Stimulated activated CD4-positive, alpha-beta T cell treated with anti-CD3 and anti-CD28 coated beads, Interleukin-4, amount 100 ng/mL, for 4 hours (primary cell): ENCODE data around the gene ERI2.
A peak's percentile ranks its signal among the peaks of the same experiment; 100 is the strongest.

Experiments used
- DNase-seq, 2 experiments: peaks; one replicate each; pipeline ENCODE4 v3.0.0-alpha.2; 2020

ERI2 gene

GRCh38 chr16:20806168-20807050, at the start of gene ERI2, which contains the start of gene REXO5:
Gene ERI2, minus strand, starts transcription at chr16:20806472. Its CDS starts 42 bp downstream, at chr16:20806430.
Gene REXO5, plus strand, starts transcription at chr16:20806527. Its CDS starts 427 bp downstream, at chr16:20806954.
- peak; percentile 65 to 69 for DNase-seq

- no peak for DNase-seq
Observed at GRCh38 chr16:20854963-20855362, 48.7 kb upstream of the ERI2 start.

GRCh38 chr16:20853981-20854620, 47.8 kb upstream of the ERI2 start:
- no peak for DNase-seq

- DNase-seq, result no peak
Observed at GRCh38 chr16:20853143-20853542, 46.9 kb upstream of the ERI2 start.

- no peak for DNase-seq
Observed at GRCh38 chr16:20851601-20852000, 45.3 kb upstream of the ERI2 start.

GRCh38 chr16:20850981-20851380, 44.7 kb upstream of the ERI2 start:
- no peak for DNase-seq

- DNase-seq, result peak; percentile 53 to 62
Observed at GRCh38 chr16:20849589-20850390, 43.5 kb upstream of the ERI2 start.

GRCh38 chr16:20847550-20847949, 41.3 kb upstream of the ERI2 start:
- DNase-seq, result no peak

GRCh38 chr16:20846551-20846950, 40.3 kb upstream of the ERI2 start:
- no peak for DNase-seq

GRCh38 chr16:20846030-20846429, 39.8 kb upstream of the ERI2 start:
- no peak for DNase-seq

GRCh38 chr16:20844588-20844987, 38.3 kb upstream of the ERI2 start:
- DNase-seq, result no peak

GRCh38 chr16:20844054-20844453, 37.8 kb upstream of the ERI2 start:
- DNase-seq, result no peak

GRCh38 chr16:20839504-20839903, 33.2 kb upstream of the ERI2 start:
- DNase-seq, result no peak

GRCh38 chr16:20838240-20838639, 32.0 kb upstream of the ERI2 start:
- DNase-seq, result no peak

- no peak for DNase-seq
Observed at GRCh38 chr16:20833086-20833485, 26.8 kb upstream of the ERI2 start.

GRCh38 chr16:20830372-20830771, 24.1 kb upstream of the ERI2 start:
- DNase-seq, result no peak

- no peak for DNase-seq
Observed at GRCh38 chr16:20829536-20829935, 23.3 kb upstream of the ERI2 start.

- no peak for DNase-seq
Observed at GRCh38 chr16:20826039-20826566, 19.8 kb upstream of the ERI2 start.

GRCh38 chr16:20822521-20823325, 16.5 kb upstream of the ERI2 start:
- DNase-seq, result no peak

- DNase-seq, result no peak
Observed at GRCh38 chr16:20821682-20822081, 15.4 kb upstream of the ERI2 start.

- DNase-seq, result no peak
Observed at GRCh38 chr16:20818929-20819585, 12.8 kb upstream of the ERI2 start.

- no peak for DNase-seq
Observed at GRCh38 chr16:20814784-20815183, 8.5 kb upstream of the ERI2 start.
